NCI-H446 (cell line): Measurements from ENCODE around the gene SEC24A.
"Not testable (repeated sequence)": the region's sequence is repeated elsewhere in the genome, so short reads cannot be mapped to it uniquely, and the experiment has no call there.

Experiments used
- DNase-seq, 2 experiments: peaks; one replicate each; lab custom pipeline; 2025; lab: John Stamatoyannopoulos, UW

Gene SEC24A

GRCh38 chr5:134648425-134649162, at the start of gene SEC24A:
TSS of gene SEC24A (plus strand) at chr5:134648785. CDS start at chr5:134649077, 292 bp downstream.
- DNase-seq = peak; percentile 52 to 86

GRCh38 chr5:134599820-134600219, 48.8 kb upstream of the SEC24A start:
- DNase-seq = not testable (repeated sequence)

- no peak for DNase-seq
These were observed 48.0 kb upstream of the SEC24A start for GRCh38 chr5:134600600-134600999.

GRCh38 chr5:134603059-134603458, 45.5 kb upstream of the SEC24A start:
- no peak for DNase-seq

- no peak for DNase-seq
These were observed 43.7 kb upstream of the SEC24A start for GRCh38 chr5:134604908-134605307.

- DNase-seq = no peak
These were observed 41.9 kb upstream of the SEC24A start for GRCh38 chr5:134606726-134607125.

- DNase-seq = no peak
These were observed 40.0 kb upstream of the SEC24A start for GRCh38 chr5:134608555-134608954.

GRCh38 chr5:134609232-134609851, 39.2 kb upstream of the SEC24A start:
- no peak for DNase-seq

- DNase-seq = no peak
These were observed 37.9 kb upstream of the SEC24A start for GRCh38 chr5:134610725-134611124.

- DNase-seq = no peak
These were observed 37.1 kb upstream of the SEC24A start for GRCh38 chr5:134611515-134611914.

GRCh38 chr5:134614450-134615085, 34.0 kb upstream of the SEC24A start:
- DNase-seq = no peak

GRCh38 chr5:134620634-134621033, 28.0 kb upstream of the SEC24A start:
- no peak for DNase-seq

GRCh38 chr5:134625559-134625958, 23.0 kb upstream of the SEC24A start:
- DNase-seq = no peak

- no peak for DNase-seq
These were observed 22.1 kb upstream of the SEC24A start for GRCh38 chr5:134626369-134627014.

- no peak for DNase-seq
These were observed 14.4 kb upstream of the SEC24A start for GRCh38 chr5:134634227-134634626.

GRCh38 chr5:134635366-134635765, 13.2 kb upstream of the SEC24A start:
- DNase-seq = not testable (repeated sequence)

GRCh38 chr5:134637116-134637721, 11.4 kb upstream of the SEC24A start:
- no peak for DNase-seq

- no peak for DNase-seq
These were observed 9.8 kb upstream of the SEC24A start for GRCh38 chr5:134638760-134639201.

GRCh38 chr5:134642931-134643530, 5.6 kb upstream of the SEC24A start:
- DNase-seq = no peak

- no peak for DNase-seq
These were observed 698 bp upstream of the SEC24A start for GRCh38 chr5:134647750-134648424.
